Measurements from ENCODE around the gene DMD.
"Not testable (repeated sequence)": the region's sequence is repeated elsewhere in the genome, so short reads cannot be mapped to it uniquely, and the experiment has no call there.

The DMD gene

DNA sequence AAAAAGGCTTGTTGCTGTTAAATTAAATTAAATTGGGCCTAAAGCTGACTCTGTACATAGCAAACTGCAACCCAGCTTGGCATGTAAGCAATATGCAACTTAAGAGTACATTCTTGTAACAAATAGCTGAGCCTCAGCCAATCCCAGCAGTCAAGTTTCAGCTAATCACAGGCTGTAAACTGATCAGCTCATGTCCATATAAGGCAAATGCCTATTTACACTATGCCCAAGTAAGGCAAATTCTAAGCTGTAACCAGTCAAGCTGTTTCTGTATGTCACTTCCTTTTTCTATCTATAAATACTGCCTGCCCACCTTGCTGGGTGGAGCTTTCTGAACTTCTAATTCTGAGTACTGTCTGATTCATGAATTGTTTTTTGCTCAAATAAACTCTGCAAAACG lies 1710.4 kb downstream of the DMD start:
- H3K4me1 Mint-ChIP-seq, result no peaks in the 10 kb centered on the region
- H3K36me3 Mint-ChIP-seq, result no peaks in the 10 kb centered on the region
- no peak overlapping the region for H3K27ac Mint-ChIP-seq
- peaks cover 1% of the 10 kb centered on the region for H3K27me3 Mint-ChIP-seq
- no peaks in the 10 kb centered on the region for H3K9me3 Mint-ChIP-seq
- no peak overlapping the region for H3K4me3 Mint-ChIP-seq

DNA sequence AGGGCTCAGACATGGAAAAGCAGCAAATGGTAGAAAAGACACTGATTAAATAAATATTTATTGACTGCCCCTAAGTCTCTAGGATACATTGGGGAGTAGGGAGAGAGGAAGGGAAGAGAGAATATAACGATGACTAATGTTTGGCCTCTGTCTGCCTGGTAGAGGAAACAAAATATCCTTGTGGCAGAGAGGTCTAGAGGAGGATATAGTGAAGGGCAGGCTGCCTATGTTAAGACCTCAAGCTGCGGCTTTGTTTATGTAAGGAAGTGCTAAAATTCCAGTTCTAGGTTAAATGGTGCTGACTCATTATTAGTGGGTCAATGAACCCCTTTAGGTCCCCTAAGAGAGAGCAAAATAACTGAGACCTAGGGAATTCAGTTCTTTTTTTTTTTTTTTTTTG lies 1712.2 kb downstream of the DMD start:
- Mint-ChIP-seq H3K9me3 (no peaks in the 10 kb centered on the region), H3K4me1 (no peaks in the 10 kb centered on the region), H3K27ac (no peak overlapping the region), H3K4me3 (no peak overlapping the region), H3K27me3 (peaks cover 1% of the 10 kb centered on the region), H3K36me3 (no peaks in the 10 kb centered on the region)

DNA sequence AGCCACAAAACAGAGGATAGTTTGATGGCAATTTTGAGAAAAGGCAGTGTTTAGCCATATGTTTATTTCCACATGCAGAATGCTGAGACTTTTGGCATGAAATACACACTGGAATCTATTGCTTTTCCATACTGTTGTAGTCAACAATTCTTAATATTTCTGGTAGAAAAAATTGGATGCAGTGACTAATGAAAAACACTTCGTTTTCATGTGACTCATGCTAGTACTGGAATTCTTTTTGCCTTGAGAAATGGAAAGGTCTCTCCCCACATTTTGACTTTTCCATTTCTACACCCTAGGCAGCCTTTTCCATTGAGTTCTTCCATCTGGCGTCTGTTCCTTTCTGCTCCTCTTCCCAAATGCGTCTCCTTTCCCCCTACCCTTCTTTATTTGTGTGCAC lies 1714.3 kb downstream of the DMD start:
- no peak overlapping the region for H3K4me3 Mint-ChIP-seq
- H3K27ac Mint-ChIP-seq, result no peak overlapping the region
- H3K27me3 Mint-ChIP-seq, result no peaks in the 10 kb centered on the region
- H3K9me3 Mint-ChIP-seq, result no peaks in the 10 kb centered on the region
- no peaks in the 10 kb centered on the region for H3K36me3 Mint-ChIP-seq
- H3K4me1 Mint-ChIP-seq, result no peaks in the 10 kb centered on the region

DNA sequence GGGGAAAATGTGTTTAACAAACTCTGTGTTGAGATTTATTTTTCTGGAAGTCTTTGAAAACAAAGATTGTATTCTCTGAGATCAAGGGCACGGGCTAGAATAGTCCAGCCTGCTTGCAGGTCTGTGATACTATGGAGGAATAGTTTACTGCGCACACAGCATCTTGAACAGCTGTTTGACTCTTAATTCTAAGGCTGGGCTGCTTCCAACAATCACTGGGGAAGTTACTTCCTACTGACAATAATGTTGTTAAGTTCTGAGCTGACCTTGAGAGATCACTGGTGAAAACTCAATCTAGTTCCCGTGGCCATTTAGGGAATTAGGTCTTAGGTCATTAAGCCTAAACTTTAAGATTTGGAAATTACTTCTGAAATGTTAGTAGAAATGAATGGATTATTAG lies 1723.4 kb downstream of the DMD start:
- Mint-ChIP-seq H3K36me3 (no peaks in the 10 kb centered on the region), H3K4me1 (no peaks in the 10 kb centered on the region), H3K27me3 (no peaks in the 10 kb centered on the region), H3K27ac (no peak overlapping the region), H3K4me3 (no peak overlapping the region), H3K9me3 (no peaks in the 10 kb centered on the region)

DNA sequence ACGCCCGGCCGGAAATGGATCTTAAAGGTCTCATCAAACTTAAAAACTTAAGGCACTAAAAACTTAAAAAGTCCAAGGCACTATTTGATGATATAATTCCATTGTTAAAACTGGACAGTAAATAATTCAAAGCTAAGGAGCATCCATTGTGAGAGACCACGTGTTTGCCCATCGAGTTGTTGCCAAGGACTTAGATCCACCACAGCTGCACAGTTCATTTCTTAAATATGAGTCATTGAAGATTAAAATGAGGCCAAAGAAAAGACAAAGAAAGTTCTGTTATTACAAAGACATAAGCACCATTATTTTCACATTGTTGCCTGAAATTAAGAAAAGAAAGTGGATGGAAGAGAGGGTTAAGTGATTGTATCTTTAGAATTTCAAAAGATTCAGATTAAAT lies 1728.0 kb downstream of the DMD start:
- H3K27ac Mint-ChIP-seq, result no peak overlapping the region
- H3K36me3 Mint-ChIP-seq, result no peaks in the 10 kb centered on the region

DNA sequence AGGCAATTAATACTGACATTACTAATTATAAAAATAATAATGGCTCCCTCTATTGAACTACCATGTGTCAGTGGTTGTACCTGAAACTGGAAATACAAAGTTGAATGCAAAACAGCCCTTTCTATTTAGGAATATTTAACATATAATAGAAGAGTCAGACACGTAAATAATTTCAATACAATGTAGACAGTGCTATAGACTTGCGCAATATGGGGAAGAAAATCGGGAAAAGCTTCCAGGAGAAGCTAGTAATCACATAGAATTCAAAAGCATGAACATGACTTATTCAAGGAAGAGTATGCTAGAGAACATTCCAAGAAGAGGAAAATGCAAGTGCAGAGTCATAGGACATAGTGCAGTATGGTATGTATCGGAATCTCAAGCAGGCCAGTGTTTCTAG lies 1730.7 kb downstream of the DMD start:
- Mint-ChIP-seq H3K4me1 (no peaks in the 10 kb centered on the region), H3K36me3 (no peaks in the 10 kb centered on the region), H3K9me3 (no peaks in the 10 kb centered on the region), H3K27ac (no peak overlapping the region), H3K27me3 (peaks cover 3% of the 10 kb centered on the region), H3K4me3 (no peak overlapping the region)

More for the DNA sequence above, 1728.0 kb downstream of the DMD start:
- H3K27me3 Mint-ChIP-seq, result peaks cover 3% of the 10 kb centered on the region
- H3K4me3 Mint-ChIP-seq, result no peak overlapping the region
- no peaks in the 10 kb centered on the region for H3K9me3 Mint-ChIP-seq
- no peaks in the 10 kb centered on the region for H3K4me1 Mint-ChIP-seq

DNA sequence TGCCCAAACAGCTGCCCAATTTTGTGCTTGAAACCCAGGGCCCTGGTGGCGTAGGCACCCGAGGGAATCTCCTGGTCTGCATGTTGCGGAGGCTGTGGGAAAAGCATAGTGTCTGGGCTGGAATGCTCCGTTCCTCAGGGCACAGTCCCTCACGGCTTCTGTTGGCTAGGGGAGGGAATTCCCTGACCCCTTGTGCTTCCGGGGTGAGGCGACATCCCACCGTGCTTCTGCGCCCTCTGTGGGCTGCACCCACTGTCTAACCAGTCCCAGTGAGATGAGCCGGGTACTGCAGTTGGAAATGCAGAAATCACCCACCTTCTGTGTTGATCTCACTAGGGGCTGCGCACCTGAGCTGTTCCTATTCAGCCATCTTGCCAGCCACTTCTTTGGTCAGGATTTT lies 1740.1 kb downstream of the DMD start:
- H3K9me3 Mint-ChIP-seq, result no peaks in the 10 kb centered on the region
- H3K4me1 Mint-ChIP-seq, result no peaks in the 10 kb centered on the region
- H3K36me3 Mint-ChIP-seq, result no peaks in the 10 kb centered on the region
- no peak overlapping the region for H3K4me3 Mint-ChIP-seq
- no peaks in the 10 kb centered on the region for H3K27me3 Mint-ChIP-seq
- no peak overlapping the region for H3K27ac Mint-ChIP-seq

DNA sequence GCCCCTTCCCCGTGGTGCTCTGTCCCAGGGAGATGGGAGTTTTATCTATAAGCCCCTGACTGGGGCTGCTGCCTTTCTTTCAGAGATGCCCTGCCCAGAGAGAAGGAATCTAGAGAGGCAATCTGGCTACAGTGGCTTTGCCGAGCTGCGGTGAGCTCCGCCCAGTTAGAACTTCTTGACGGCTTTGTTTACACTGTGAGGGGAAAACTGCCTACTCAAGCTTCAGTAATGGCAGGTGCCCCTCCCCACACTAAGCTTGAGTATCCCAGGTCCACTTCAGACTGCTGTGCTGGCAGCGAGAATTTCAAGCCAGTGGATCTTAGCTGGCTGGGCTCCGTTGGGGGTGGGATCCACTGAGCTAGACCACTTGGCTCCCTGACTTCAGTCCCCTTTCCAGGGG lies 1740.6 kb downstream of the DMD start:
- not testable (repeated sequence) for H3K9me3 Mint-ChIP-seq, H3K4me1 Mint-ChIP-seq, H3K4me3 Mint-ChIP-seq, H3K27me3 Mint-ChIP-seq, H3K36me3 Mint-ChIP-seq, H3K27ac Mint-ChIP-seq

DNA sequence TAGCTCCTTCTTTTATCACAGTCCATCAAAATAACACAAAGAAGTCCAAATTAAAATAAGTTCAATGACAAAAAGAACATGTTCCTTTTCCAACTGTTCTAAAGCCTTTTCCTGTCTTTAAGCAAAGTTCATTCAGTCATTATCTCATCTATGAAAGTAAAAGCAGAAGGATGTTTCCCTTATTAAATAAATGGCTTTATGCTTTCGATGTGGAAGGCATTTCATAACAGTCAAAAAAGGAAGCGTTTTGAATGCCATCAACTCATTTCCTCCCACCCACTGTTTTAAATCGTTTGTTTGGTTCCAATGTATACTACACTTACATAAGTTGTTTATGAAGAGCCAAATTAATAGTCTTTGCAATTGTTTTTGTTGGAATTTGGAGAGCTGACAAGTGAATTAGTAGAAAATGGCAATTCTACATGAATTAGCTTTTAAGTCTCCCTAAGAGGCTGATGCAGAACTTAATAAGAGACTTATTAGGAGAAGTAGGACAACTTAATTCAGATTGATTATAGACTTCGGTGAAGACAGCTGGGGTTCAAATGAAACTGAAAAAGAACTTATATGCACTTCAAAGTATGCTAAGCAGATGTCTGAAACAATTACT lies 1746.9 kb downstream of the DMD start:
- Mint-ChIP-seq H3K27ac (no peak overlapping the region), H3K36me3 (no peaks in the 10 kb centered on the region), H3K4me1 (no peaks in the 10 kb centered on the region), H3K9me3 (no peaks in the 10 kb centered on the region), H3K27me3 (no peaks in the 10 kb centered on the region), H3K4me3 (no peak overlapping the region)

DNA sequence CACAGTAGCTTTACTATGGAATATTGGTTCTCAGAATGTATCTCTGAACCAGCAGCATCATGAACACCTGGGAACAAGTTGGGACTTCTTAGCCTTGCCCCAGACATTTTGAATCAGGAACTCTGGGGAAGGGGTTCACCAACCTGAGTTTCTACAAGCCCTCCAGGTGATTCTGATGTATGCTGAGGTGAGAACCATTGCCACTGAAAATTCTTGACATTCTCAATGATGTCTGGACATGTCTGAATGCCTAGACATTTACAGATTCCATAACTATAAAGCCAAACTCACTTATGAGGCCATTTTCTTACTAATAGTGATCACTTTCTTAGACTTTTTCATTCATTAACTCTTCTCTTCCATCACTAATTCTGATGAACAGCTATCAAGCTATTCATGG lies 1750.1 kb downstream of the DMD start:
- Mint-ChIP-seq H3K27ac (no peak overlapping the region), H3K4me3 (no peak overlapping the region), H3K27me3 (no peaks in the 10 kb centered on the region), H3K4me1 (no peaks in the 10 kb centered on the region), H3K9me3 (no peaks in the 10 kb centered on the region), H3K36me3 (no peaks in the 10 kb centered on the region)

DNA sequence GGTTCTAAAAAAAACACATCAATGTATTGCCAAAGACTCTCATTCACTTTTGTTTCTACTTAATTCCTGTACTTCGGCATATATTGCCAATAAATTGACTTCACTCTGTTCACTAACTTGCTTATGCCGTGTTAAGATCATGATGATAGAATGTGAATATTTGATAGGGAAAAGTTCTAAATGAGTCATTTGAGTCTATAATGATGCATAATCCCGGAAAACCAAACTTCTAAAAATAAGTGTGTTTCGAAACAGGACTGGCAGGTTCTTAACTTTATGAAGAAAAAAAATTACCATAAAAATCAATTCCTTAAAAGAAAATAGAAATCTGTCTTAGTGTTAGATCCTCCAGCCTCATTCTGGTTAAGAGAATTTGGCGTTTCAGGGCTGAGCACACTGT lies 1752.0 kb downstream of the DMD start:
- H3K27me3 Mint-ChIP-seq, result no peaks in the 10 kb centered on the region
- H3K9me3 Mint-ChIP-seq, result no peaks in the 10 kb centered on the region
- no peaks in the 10 kb centered on the region for H3K36me3 Mint-ChIP-seq
- no peak overlapping the region for H3K4me3 Mint-ChIP-seq
- no peaks in the 10 kb centered on the region for H3K4me1 Mint-ChIP-seq
- no peak overlapping the region for H3K27ac Mint-ChIP-seq

DNA sequence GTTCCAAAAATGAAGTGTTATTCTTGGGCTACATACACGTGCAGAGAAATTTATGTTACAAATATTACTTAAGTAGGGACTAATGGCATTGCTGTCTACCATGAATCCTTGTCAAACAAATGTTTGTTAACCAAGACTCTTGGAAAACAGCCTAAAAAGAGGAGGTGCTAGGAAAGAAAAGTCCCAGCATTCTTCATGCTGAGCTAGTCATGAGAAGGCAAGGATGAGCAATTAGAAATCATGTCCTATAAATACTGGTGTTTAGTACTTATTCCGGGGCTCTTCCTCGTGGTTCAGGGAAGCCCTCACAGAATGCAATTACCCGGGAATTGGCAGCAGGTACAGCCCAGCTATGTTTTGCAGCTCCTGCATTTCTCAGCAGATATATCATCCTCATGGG lies 1761.4 kb downstream of the DMD start:
- Mint-ChIP-seq H3K4me1 (no peaks in the 10 kb centered on the region), H3K27me3 (no peaks in the 10 kb centered on the region), H3K9me3 (no peaks in the 10 kb centered on the region), H3K27ac (no peak overlapping the region), H3K4me3 (no peak overlapping the region), H3K36me3 (no peaks in the 10 kb centered on the region)

DNA sequence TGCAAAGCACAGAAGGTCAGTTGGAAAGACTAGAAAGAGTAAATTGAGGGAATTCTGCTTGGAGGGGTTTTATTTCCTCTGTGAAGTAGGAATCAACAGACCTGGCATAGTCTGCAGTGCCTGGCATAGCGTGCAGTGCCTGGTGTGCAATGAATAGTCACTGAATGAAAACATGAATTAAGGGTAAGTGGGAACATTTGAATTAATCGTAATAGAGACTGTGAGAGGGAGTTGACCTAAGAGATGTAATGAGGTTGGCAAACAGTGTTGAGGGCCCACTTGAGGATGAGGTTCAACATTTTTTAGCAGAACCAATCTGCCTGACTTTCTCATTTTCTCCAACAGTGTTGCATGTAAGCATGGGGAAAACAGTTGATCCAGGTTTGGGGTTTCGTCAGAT lies 1762.3 kb downstream of the DMD start:
- Mint-ChIP-seq H3K36me3 (no peaks in the 10 kb centered on the region), H3K4me3 (no peak overlapping the region), H3K9me3 (no peaks in the 10 kb centered on the region), H3K27ac (no peak overlapping the region), H3K27me3 (no peaks in the 10 kb centered on the region), H3K4me1 (no peaks in the 10 kb centered on the region)

DNA sequence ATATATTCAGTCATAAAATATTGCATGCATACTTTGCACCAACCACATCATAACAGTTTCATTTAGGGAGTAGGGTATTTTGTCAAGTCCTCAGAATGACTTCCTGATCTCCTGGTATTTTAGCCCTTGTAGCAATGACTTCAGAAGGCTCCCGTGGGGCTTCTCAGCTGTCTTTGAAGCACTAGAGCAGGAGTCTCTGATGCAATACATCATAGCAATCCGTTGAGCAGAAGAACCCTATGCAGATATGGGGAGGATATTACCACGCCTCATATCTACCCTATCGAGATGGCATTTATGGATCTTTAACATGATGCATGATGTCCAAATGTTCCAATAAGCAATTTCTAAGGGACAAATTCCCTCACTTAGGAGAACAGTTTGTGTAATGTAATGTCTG lies 1765.8 kb downstream of the DMD start:
- H3K4me3 Mint-ChIP-seq, result no peak overlapping the region
- H3K27me3 Mint-ChIP-seq, result no peaks in the 10 kb centered on the region
- no peak overlapping the region for H3K27ac Mint-ChIP-seq
- H3K4me1 Mint-ChIP-seq, result no peaks in the 10 kb centered on the region
- H3K36me3 Mint-ChIP-seq, result no peaks in the 10 kb centered on the region
- no peaks in the 10 kb centered on the region for H3K9me3 Mint-ChIP-seq

DNA sequence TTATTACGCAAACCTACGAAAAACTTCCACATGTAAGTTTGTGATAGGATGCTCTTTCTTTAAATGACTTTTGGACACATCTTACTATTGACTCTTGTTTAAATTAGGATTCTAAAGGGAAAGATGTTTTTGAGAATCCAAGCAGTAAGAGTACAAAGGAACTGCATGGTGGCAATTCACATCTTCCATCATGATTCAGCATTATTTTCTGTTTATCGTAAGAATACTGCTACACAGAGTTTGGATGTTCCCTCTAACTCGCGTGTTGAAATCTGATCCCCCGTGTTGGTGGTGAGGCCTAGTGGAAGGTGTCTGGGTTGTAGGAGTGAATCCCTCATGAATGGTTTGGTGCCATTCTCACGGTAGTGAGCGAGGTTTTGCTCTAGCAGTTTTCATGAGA lies 1767.7 kb downstream of the DMD start:
- Mint-ChIP-seq H3K4me3 (no peak overlapping the region), H3K9me3 (no peaks in the 10 kb centered on the region), H3K36me3 (no peaks in the 10 kb centered on the region), H3K27me3 (no peaks in the 10 kb centered on the region), H3K4me1 (no peaks in the 10 kb centered on the region), H3K27ac (no peak overlapping the region)

DNA sequence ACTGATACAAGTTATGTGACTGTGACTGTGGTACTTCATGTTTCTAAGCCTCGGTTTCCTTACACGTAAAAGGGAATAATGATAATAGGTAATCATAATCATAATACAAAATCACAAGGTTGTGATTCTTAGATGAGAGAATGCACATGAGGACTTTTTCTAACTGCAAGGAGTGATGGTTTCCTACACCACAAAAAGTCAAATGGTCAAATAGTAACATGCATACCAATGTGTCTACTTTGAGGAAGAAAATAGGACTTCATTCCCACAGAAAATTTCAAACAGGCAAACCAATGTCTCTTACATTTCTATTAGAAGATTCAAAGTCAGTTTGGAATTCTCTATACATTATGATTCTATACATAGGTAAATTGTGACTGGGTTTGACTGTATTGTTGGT lies 1770.8 kb downstream of the DMD start:
- Mint-ChIP-seq H3K36me3 (no peaks in the 10 kb centered on the region), H3K4me1 (no peaks in the 10 kb centered on the region), H3K27ac (no peak overlapping the region), H3K9me3 (no peaks in the 10 kb centered on the region), H3K4me3 (no peak overlapping the region), H3K27me3 (peaks cover 1% of the 10 kb centered on the region)

DNA sequence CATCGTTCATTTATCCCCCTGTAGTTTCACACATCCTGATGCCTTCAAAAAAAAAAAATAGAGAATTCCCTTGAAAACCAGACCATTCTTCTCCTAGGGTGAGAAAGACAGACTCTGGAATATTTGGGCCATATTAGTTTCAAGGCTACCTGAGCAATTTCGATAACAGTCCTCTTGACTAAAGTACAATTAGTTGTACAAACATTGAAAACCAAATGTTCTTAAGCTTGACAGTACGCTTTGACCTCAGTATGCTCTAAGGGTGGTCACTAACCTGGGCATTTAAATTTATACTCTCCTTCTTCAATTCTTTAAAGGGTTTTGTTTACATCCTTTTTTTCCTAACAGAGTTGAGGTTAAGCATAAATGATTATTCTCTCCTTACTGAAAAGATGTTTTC lies 1774.9 kb downstream of the DMD start:
- Mint-ChIP-seq H3K27ac (no peak overlapping the region), H3K4me1 (no peaks in the 10 kb centered on the region), H3K36me3 (no peaks in the 10 kb centered on the region), H3K4me3 (no peak overlapping the region), H3K27me3 (peaks cover 2% of the 10 kb centered on the region), H3K9me3 (no peaks in the 10 kb centered on the region)

Data from activated naive CD4-positive, alpha-beta T cell treated with anti-CD3 and anti-CD28 coated beads, Interleukin-2, amount 50 U/mL, for 24 hours (primary cell).